HG03097 (cell line): ENCODE data around the gene ACAD11.
"Not testable (repeated sequence)": the region's sequence is repeated elsewhere in the genome, so short reads cannot be mapped to it uniquely, and the experiment has no call there.

ENCODE experiments used
- ATAC-seq: cut with Tn5 transposase; IDR thresholded peaks from one replicate; pipeline ENCODE4 v1.9.1; 2021; ENCODE audit not compliant: unreplicated experiment, low FRiP score

Gene ACAD11

DNA sequence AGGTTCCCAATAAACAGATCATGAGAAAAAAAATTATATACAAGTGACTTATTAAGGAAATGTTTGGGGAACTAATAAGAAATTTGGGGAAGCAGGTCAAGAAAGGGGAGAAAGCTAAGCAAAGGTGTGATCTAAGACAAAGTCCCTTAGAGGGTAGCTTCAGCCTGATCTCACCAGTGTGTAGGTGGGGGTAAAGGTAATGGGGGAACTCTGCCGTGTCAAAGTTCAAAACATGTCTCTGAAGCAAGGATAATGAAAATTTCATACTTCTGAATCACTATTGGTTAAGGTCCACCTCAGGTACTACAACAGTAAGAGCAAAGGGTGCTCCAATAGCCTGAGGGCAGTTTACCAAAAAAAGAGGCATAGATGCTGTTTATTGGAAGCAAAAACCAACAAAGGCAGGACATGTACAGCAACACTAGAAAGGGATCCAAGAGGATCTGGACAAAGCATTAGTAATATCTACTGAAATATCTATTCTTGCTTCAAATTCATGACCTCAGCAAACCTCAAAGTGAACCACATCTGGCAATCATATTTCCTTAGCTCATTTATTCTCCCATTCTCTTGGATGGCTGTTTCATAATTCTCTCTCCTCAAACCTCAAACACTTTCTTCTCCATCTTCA lies 6.9 kb downstream of the ACAD11 start:
- no peak for ATAC-seq

DNA sequence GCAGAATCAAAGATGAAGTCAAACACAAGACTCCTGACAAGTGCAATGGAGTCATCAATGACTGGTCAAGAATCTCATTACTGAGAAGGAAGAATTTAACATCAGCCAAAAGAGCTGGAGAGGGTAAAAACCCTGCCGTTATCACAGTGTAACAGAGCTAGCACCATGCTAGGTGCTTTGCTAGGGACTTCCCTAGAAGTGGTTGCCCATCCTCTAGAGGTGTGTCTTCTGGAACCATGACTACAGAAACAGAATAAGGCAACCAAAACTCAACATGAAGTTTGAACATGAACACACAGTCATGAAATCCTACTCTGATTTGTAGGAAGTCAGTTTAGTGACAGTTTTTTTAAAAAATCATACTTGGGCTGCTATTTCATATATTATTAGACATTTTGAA lies 9.5 kb downstream of the ACAD11 start:
- ATAC-seq: no peak

DNA sequence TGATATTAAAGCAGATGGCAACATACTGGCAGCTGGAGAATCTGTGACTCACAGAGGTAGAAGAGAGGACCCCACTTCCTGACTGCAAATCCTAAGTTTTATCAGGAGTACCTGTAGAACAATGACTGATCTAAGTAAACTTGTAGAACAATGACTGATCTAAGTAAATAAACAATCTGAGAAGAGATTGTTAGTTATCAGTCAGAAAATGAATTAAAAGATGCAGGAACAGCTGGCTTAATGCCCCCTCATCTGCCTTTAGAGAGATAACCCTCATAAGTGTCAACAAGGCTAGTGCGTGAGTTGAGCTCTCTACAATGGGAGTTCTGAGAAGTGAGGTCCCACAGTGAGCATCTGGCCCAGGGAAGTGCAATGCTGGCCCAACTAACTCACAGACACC lies 14.6 kb downstream of the ACAD11 start:
- no peak for ATAC-seq

DNA sequence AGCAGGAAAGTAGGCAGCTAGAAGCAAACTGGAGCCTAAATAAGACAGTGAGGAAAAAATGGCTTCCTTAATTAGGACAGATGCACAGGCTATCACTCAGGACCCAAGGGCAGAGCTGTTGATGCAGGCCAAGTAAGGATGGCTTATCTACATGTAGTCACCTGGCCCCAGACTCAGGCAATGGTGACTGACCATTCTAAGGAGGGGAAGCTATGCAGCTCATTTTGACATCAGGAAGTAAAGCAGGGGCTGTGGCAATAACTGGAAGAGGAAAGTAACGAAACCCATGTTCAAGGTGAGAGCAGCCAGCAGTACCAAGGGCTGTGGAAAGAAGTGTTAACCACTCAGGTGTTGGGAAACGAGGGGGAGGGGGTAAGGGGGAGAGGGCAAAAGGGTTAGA lies 16.2 kb downstream of the ACAD11 start:
- ATAC-seq: no peak

DNA sequence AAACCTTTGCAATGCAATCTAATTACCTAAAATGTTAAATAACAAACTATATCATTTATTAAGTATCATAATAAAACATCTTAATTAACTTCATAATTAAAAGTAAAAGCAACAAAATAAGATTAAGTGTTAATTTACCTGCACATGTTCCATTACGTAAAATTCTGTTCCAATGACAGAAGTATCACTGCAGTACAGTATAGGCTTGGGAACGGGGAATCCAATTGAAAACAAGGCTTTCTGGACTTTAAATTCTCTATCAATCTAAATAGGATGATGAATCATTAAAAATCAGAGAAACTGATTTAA lies 17.1 kb downstream of the ACAD11 start:
- ATAC-seq: no peak

DNA sequence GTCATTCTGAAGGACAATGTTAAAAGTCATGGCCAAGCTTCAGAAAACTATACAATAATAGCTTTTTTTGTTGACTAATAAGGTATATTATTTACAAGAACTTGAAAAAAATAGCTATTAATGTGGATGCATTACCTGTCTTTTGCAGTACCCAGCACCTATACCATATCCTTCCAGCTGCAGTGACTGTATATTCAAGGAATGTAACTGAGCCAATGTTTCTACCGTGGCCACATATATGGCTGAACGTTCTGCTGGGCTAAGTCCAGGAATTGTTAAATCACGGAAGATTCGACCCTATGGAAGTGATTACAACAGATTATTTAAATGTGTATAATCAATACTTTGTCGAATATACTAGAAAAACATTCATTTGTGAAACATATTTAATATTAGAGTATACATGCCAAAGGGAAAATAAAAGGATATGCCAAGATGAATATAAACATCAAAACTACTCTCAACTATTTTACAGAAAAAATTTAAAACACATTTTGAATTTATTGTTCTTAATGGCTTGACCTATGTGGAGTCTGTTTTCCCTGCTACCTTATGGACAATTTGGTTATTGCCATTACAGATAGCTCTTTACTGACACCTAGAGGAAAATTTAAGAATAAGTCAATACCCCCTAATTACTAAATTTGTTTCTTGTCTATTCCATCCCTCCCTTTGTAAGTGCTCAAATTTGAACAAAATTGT lies 17.6 kb downstream of the ACAD11 start:
- no peak for ATAC-seq

DNA sequence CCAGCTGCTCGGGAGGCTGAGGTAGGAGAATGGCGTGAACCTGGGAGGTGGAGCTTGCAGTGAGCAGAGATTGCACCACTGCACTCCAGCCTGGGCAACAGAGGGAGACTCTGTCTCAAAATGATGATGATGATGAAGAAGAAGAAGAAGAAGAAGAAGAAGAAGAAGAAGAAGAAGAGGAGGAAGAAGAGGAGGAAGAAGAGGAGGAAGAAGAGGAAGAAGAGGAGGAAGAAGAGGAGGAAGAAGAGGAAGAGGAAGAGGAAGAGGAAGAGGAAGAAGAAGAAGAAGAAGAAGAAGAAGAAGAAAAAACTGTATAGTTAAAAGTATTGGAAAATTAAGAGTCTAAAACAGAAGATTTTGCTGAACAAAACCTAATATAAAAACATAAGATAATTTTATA lies 18.2 kb downstream of the ACAD11 start:
- ATAC-seq: not testable (repeated sequence)

DNA sequence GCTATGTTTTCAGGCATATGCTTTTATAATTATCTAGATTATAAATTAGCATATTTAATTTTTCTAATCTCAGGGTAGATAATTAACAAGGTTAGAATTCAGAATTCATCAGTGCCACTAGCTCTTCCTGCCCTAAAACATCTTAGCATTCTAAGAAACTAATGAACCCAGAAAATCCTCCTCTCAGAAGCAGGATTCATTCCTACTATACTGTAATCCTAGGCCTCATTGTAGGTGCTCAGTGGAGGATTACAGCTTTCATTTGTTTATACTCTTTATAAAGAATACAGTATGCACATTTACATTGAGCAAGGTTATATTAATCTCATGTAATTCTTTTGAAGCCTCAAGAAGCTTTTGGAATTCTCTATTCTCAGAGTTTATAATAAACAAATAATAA lies 20.9 kb downstream of the ACAD11 start:
- no peak for ATAC-seq

DNA sequence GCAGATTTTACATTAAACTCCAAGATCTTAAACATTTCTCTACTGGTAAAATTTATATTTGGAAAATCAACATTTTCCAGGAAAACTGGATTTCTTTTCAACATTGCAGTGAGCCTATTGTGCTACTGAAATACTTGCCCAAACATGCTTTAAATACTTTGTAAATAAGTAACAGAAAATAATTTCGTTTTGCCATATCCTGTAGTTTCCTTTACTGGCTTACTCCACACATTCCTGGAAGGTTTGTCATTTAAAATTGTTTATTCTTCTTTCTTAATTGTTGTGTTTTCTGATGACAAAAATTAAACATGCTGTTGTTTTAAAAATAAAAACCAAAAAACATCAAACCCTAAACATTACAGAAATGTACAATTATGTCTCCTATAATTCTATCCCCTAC lies 22.0 kb downstream of the ACAD11 start:
- no peak for ATAC-seq

DNA sequence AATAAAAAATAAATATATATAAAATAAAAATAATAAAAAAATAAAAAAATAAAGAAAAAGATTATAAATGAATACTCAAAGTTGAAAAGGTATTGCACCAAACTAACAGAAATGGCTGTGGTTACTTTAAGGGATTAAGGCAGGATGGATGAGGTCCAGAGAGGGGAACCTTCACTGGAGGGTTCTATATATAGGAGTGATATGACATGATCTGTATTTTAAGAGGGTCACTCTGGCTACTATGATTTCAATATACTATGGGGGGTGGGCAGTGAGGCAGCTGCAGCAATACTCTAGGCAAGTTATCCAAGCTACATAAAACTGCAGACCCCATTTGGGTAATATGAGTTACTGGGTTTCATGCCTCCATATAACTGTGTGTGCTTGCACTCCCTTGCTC lies 24.6 kb downstream of the ACAD11 start:
- ATAC-seq: no peak

DNA sequence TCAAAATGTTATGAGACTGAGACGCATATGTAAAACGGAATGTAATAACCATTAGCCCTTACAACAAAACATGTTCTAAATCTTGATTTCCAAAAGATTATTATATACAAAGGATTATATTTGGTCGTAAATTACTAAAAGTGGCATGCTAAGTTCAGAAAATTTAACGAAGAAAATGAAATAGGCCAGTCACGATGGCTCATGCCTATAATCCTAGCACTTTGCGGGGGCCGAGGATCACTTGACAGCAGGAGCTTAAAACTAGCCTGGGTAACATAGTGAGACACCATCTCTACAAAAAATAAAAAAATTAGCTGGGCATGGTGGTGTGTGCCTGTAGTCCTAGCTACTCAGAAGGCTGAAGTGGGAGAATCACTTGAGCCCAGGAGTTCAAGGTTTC lies 29.0 kb downstream of the ACAD11 start:
- ATAC-seq: no peak

DNA sequence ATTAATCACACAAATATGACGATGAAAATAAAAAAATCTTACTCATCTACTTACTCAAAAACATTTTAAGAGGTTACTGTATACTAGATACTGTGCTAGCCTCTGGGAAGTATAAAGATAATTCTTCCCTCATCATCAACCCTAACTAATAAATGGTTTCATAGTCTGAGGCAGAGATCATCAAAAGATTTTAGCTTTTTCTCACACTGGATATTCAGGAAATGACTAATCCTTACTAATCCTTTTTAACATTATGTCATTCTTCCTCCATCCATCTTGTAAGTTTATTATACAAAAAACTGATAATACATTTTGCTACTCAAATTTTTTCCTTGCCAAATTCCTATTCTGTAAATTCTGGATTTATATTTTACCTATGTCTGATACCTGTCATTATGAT lies 29.7 kb downstream of the ACAD11 start:
- no peak for ATAC-seq

DNA sequence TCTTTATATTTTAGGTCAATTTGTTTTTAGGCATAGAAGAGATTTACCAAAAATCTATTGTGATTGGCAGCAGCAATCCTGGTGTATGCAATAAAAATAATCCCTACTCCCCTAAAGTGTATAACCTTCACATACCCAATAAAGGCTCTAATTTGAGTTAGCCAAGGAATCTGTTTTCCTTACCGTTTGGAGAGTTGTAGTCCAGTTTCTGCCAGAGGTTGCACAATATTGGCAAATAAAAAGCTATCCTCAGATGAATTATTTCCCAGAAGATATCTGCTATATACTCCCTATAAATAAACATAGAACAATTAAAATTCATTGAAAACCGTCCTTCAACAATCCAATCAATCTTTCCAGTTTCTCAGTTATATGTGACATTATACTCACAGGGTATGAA lies 31.5 kb downstream of the ACAD11 start:
- ATAC-seq: no peak

DNA sequence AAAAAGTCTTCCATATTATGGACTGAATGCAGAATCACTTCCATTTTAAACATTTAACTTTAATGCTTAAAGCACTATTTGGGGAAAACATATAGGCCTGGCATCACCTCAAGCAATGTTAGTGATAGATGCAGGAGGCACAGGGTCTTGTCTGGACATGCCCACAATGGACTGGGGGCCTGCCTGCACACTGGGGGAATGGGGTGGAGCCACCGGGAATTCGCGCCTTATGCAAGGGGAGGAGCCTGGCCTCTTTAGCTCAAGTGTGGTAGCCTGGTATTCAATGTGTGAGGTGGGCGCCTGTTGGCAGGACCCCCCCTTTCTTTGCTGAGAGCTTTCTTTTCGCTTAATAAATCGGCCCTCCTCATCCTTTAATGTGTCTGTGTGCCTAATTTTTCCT lies 32.7 kb downstream of the ACAD11 start:
- no peak for ATAC-seq

DNA sequence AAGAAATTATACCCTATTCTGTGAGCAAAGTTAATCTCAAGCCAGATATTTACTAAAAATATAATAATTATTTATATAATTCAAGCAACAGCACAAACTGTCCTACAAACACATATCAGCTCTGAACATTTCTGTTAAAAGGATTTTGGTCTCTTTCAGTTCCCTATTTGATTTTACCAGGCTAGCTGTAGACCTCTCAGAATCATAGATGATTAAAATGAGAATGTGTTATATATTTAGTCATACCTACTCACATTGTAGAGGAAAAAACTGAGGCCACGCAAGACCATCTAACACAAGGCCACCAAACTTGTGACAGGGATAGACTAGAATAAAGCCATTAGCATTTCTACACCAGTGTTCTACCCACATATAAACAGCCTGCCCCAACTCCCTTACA lies 34.0 kb downstream of the ACAD11 start:
- ATAC-seq: peak; percentile 67

DNA sequence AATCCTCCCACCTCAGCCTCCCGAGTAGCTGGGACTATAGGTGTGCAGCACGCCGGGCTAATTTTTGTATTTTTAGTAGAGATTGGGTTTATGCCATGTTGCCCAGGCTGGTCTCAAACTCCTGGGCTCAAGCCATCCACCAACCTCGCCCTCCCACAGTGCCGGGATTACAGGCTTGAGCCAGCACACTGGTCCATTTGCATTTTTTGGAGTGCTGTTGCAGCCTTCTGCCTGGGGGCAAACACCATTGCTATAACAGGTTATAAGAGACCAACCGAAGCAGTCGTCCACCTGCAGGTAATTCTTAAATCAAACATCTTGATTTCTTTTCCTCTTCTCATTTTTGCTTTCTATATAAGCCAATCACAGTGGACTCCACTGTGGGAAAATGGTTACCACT lies 34.8 kb downstream of the ACAD11 start:
- ATAC-seq: no peak

DNA sequence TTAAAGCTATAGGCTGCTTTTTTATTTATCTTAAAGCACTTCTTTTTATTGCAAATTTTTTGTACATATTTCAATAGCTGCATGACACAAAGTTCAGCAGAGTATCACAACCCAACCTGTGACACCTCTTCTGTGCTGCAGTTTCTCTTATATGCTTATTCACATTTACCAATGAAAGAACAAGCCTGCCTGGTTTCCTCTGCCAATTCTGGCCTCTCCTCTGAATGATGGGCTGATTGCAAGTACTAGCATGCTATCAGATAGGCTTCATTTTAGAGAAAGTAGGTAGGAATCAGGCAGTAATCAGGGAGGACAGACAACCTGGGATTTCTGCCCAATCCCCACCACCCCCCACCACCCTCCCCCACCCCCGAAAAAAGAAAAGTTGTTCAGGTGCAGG lies 36.0 kb downstream of the ACAD11 start:
- no peak for ATAC-seq

DNA sequence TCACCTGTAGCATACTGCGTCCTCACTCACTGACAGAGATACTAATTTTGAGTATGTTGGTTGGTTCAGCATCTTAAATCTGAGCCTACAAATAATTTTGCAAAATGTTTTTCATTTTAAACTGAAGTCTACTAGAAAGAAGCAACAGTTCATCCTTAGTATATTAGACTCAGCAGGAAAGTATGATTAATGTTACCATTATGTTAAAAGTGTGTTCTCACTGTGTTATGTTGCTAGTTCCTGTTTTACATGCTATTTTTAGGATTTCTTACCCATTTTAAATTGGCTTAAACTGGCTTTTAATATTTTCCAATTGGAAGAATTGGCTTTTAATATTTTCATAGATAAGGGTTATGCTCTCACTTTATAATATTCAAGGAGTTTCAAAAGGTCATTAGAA lies 36.8 kb downstream of the ACAD11 start:
- no peak for ATAC-seq

DNA sequence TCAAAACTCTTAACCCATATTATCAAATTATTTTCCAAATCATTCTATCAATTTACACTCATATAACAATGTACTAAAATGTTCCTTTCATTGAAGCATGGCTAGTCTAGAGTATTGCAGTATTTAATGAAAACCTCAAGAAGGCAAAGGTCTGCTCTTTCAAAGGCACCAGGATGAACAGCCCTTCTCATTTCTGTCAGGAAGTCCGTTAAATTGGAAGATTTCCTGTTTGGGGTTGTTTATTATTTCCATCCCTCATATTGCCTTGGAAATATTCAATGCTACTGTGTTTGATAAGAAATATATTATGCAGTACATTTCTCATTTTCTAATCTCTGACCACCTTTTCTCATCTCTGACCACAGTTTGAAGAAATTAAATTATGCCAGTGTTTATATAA lies 37.5 kb downstream of the ACAD11 start:
- ATAC-seq: no peak

DNA sequence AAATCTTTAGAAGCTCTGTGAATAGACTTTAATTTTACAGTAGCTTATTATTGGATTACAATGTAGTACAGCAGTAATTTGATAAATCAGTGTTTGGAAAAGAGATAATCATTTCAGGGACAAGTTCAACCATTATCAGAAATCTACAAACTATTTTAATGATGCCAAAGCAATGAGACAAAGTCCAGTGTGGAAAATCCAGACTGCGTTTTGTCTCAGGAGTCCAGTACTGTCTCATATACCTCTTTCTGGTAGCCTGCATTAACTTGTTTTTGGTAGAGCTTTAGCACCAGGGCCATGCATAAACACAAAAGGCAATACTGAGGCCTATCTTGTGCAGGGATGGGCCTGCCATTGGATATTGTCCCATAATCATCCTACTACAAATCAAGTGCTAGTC lies 42.8 kb downstream of the ACAD11 start:
- ATAC-seq: no peak

DNA sequence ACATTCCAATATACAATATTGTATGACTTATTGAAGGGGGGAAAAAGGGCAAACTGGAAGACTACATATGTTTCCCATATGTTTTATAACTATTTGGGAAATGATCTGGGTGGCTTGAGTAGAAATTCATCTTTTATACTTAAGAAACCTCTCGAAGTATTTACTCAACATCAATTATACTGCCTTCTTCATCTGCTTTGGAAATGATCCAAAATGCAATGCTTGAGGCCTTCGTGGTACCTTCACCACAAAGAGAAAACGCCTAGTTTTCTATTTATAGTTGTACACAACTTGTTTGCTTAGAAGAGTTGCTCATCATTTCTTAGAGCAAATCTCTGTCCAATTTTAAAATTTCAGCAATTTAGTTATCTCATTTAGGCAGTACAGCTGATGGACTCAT lies 43.7 kb downstream of the ACAD11 start:
- ATAC-seq: no peak

DNA sequence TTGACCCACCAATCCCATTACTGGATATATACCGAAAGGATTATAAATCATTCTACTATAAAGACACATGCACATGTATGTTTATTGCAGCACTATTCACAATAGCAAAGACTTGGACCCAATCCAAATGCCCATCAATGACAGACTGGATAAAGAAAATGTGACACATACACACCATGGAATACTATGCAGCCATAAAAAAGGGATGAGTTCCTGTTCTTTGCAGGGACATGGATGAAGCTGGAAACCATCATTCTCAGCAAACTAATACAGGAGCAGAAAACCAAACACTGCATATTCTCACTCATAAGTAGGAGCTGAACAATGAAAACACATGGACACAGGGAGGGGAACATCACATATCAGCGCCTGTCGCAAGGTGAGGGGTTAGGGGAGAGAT lies 44.3 kb downstream of the ACAD11 start:
- ATAC-seq: not testable (repeated sequence)

DNA sequence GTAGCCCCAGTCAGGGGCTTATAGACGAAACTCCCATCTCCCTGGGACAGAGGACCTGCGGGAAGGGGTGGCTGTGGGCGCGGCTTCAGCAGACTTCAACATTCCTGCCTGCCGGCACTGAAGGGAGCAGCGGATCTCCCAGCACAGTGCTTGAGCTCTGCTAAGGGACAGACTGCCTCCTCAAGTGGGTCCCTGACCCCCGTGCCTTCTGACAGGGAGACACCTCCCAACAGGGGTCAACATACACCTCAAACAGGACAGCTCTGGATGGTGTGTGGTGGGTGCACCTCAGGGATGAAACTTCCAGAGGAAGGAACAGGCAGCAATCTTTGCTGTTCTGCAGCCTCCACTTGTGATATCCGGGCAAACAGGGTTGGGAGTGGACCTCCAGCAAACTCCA lies 53.0 kb downstream of the ACAD11 start:
- not testable (repeated sequence) for ATAC-seq
